Fibroblast of the aortic adventitia (primary cell): ENCODE measurements around the gene RNF8. TPM values are rescaled to one million over a fixed set of nuclear protein-coding genes. Genes with fewer than 3 reads are reported as not detected.
A peak's percentile ranks its signal among the peaks of the same experiment; 100 is the strongest.

Experiments used
- DNase-seq: peaks from one replicate; pipeline ENCODE4 v3.0.0-alpha.2; 2010; ENCODE audit warnings: low read depth
- H3K4me3 ChIP-seq: 2 replicates; pipeline ENCODE4 v1.5.1; 2011; ENCODE audit warnings: low read depth, mild to moderate bottlenecking, control low read depth, low read length, moderate library complexity
- CTCF ChIP-seq: IDR thresholded peaks from 2 replicates; pipeline ENCODE4 v1.5.1; 2011; ENCODE audit warnings: mild to moderate bottlenecking, low read length, control low read depth, inconsistent platforms; ENCODE audit not compliant: insufficient read depth
- total RNA-seq: library from RNA; depleted of rRNA; stranded (reverse); fragments of >200 nt; gene quantifications from 2 replicates; pipeline ENCODE4 v1.2.3, GENCODE V29; 2012; ENCODE audit warnings: low replicate concordance

RNF8 gene
- total RNA-seq, 1 donor = 18.8 TPM

GRCh38 chr6:37347670-37348111 is 6.1 kb upstream of the RNF8 start:
- no peak overlapping the region for H3K4me3 ChIP-seq
- no peak for TF ChIP-seq CTCF
- no peak for DNase-seq

- TF ChIP-seq CTCF = no peak
- H3K4me3 ChIP-seq = no peak overlapping the region
- no peak for DNase-seq
These were observed 2.8 kb upstream of the RNF8 start for GRCh38 chr6:37351027-37351426.

DNA sequence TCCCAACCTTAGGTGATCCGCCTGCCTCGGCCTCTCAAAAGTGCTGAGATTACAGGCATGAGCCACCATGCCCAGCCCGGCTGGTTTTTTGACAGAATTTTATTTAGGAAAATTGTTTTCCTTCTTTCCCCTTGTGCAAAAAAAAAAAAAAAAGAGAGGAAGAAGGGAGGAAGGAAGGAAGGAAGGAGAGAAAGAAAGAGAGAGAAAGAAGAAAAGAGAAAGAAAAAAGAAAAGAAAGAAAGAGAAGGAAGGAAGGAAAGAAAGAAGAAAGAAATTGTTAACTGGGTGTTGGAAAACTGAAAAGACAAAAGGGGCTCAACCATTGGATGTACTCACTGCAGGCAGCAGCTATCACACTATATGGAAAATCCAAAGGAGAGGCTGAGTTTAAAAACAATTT is 1.4 kb upstream of the RNF8 start:
- no peak for DNase-seq
- TF ChIP-seq CTCF = no peak
- H3K4me3 ChIP-seq = no peak overlapping the region

GRCh38 chr6:37354526-37355384 is 972 bp downstream of the RNF8 start:
- H3K4me3 ChIP-seq = peak overlapping the region; percentile 87
- no peak for DNase-seq
- no peak for TF ChIP-seq CTCF

GRCh38 chr6:37357288-37357687 is 3.5 kb downstream of the RNF8 start:
- no peak for DNase-seq
- H3K4me3 ChIP-seq = no peak overlapping the region
- no peak for TF ChIP-seq CTCF

- DNase-seq = no peak
These were observed 4.1 kb downstream of the RNF8 start for GRCh38 chr6:37357860-37358259.

More at GRCh38 chr6:37357860-37358259, 4.1 kb downstream of the RNF8 start:
- TF ChIP-seq CTCF = no peak
- no peak overlapping the region for H3K4me3 ChIP-seq
